Measurements from ENCODE around the gene ECI2.
"Not testable (repeated sequence)": the region's sequence is repeated elsewhere in the genome, so short reads cannot be mapped to it uniquely, and the experiment has no call there.

ECI2 gene

DNA sequence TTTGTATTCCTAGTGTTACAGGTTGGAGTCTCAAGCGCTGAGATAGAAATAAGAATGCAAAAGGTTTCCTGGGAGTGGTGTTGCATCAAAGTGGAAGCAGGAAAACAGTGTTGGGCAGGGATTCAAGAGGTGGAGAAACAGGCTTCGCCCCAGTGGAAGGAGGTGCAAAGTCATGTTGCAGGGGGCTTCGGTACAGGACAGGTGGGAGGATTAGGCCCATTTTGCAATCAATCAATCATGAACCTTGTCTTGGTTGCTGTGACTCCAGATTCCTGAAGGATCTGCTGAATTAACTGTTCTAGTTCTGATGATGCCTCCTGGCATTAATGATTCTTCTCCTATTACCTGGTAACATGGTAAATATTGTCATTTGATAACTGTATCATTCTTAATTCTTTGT lies 34.1 kb downstream of the ECI2 start:
- DNase-seq: no peak

DNA sequence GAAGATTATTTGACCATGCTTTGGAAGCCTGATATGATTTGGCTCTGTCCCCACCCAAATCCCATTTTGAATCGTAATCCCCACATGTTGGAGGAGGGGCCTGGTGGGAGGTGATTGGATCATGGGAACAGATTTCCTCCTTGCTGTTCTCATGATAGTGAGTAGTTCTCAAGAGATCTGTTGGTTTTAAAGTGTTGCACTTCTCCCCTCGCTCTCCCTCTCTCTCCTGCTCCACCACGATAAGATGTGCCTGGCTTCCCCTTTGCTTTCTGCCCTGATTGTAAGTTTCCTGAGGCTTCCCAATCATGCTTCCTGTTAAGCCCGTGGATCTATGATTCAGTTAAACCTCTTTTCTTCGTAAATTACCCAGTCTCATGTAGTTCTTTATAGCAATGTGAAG lies 34.7 kb downstream of the ECI2 start:
- DNase-seq: no peak

DNA sequence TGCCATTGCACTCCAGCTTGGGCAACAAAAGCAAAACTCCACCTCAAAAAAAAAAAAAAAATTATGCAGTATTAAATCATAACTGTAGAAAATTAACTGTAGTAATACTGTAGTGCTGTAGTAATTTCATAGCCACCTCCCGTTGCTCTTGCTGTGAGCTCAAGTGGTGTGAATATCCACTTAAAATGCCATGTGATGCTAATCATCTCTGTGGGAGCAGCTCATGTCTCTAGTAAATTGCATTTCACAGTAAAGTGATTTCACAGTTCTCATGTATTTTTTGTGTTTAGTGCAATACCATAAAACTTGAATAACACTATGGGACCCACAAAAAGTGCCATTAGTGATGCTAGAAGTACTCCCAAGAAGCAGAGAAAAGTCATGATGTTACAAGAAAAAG lies 42.1 kb downstream of the ECI2 start:
- DNase-seq: peak; percentile 18

DNA sequence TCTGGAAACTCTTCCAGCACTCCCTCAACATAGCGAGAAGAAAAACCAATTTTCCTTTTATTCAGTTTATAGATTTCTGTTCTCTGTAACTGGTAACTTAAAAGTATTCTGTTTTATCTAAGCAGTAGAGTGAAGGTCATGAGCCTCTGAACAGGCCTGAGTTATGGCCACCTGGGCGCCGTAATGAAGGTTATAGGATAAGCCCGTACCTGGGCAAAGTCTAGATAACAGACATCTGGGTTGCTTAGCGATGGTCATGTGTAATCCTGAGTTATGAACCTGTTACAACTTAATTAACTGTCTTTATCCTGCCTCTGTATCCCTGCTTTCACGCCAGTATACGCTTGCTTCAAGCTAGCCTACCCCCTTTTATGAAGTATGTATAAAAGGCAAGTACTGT lies 43.4 kb downstream of the ECI2 start:
- DNase-seq: no peak

DNA sequence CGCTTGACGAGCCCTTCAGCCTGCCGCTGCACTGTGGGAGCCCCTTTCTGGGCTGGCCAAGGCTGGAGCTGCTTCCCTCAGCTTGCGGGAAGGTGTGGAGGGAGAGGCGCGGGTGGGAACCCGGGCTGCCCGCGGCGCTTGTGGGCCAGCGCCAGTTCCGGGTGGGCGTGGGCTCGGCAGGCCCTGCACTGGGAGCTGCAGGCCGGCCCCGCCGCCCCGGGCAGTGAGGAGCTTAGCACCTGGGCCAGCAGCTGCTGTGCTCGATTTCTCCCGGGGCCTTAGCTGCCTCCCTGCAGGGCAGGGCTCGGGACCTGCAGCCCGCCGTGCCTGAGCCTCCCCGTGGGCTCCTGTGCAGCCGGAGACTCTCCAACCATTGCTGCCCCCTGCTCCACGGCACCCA lies 45.3 kb downstream of the ECI2 start:
- not testable (repeated sequence) for DNase-seq

DNA sequence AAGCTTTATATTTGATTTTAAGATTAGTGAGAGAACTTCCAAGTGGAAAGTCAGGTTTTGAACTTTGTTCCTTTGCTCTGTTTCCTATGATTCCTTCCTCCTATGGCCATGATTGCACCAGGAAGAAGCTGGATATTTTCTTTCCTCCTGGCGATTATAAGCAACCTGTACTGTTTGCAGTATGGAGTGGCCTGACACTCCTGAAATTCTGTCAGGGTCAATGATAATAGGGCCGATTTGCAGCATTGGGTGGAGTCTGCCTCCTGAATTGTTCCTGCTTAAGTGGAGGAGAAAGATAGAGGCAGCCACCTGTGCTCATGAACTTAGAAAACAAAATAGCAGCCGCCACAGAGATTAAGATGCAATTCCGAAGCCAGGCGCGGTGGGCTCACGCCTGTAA lies 46.7 kb downstream of the ECI2 start:
- no peak for DNase-seq

DNA sequence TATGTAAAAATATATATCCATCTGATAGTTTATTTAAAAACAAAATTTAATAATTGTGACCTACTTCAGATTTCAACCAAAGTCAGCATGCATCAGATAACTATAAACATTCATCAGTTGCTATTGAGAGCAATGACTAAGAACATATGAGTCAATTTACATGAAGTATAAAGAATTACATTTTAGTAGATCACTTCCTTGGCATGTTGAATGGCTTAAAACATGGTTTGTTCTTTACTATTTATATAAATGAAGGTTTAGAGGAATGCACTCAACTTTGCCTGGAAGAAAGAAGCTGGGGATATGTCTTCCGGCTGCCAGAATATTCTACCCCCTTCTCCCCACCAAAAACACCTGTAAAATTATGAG lies 50.1 kb downstream of the ECI2 start:
- no peak for DNase-seq

DNA sequence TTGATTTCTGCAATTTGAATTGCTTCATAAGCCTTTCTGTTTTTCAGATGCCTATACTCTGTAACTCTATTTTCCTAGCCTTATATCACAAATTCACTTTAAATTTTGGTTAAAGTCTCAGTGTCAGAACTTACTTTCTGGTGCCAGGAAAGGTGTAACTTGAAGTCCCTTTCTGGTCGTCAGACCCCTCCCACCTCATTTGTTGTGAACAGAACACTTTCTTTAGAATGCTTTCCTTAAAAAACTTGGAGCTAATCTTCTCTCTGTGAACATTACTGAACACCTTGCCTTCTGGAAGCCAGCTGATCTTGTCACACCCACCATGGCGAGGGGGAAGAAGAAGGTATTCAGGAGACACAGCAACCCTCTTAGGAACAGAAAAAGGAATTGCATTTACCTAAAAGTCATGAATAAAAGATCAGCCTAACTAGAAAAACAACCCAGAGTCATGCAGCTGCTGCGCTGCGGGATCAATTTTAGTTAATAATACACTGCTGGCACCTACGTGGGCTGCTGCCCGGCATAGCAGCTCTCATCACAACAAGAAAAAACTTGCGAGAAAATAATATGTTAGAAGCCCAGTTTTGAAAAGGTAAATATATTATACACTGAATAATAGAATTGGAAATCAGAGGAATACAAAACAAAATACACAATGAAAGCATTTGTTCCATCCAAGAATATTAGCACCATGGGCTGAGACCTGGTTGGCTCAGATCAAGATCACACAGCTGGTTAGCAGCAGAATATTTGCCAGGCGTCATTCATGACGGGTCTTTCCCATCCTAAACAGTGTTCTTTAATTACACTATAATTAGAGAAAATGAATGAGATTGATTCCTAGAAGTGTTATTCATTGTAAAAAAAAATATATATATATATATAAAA lies 50.7 kb downstream of the ECI2 start:
- peak; percentile 81 for DNase-seq

DNA sequence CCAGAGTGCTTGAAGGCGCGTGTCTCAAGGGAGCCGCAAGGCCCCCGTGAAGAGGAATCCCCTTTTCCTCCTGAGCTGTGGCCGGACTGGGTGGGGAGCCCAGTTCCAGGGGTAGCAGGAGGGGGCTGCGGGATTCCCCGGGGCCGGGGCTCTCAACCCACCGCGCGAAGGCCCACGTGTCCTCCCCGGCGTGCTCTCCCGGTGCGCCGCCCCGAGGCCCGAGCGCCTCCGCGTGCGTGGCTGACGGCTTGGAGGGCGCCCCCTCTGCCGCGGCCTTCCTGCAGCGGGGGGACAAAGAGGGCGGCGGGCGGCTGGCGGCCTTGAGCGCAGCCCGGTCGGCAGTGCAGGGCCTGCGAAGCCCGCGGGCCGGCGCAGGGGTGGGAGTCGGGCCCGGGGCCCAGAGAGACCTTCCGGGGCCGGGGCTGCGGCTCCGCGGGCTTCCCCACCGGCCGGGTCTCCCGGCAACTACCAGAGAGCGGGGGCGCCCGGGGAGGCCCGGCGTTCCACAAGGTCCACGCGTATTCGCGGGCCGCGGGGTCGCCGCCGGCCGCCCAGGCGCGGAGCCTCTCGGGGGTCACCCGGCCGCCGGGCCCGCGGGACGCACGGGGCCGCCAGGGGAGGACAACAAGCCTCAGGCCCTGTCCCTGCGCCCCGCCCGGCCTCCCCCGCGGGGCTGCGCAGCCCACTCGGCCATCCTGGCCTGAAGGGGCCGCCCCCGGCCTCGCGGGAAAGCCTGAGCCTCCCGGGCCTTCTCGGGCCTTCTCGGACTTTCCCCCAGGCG lies 56.5 kb downstream of the ECI2 start, which contains the start of gene FAM217A:
FAM217A (minus strand) TSS at position 447 of the 781 bp plus-strand sequence. CDS start 1,723 bp downstream, outside the sequence.
- DNase-seq: no peak

DNA sequence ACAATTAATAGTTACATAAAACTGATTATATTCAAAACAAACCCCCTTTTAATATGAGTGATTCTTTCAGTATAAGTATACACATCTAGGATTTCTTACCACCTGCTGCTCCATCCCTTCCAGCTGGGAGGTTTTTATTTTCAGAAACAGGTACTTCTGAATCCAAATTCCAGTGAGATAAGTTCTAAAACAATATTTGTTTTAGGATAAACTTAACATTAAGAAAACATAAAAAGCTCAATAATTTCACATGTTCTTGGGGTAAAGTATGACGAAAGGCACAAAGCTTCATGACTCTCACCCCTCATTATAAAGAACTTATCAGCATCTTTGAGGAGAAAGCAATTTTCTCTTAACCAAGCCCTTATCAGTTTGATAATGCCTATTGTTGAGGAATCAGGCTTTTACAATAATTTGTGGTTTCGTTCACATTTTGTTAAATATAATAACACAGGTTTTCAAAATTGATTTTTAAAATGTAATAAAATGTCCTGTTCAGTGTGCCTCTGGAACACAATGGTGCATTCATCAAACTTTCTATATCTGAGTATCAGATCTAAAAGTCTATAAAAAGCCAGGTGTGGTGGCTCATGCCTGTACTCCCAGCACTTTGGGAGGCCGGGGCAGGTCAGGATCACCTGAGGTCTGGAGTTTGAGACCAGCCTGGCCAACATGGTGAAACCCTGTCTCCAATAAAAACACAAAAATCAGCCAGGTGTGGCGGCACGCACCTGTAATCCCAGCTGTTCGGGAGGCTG lies 60.7 kb downstream of the ECI2 start:
- DNase-seq: peak; percentile 32

DNA sequence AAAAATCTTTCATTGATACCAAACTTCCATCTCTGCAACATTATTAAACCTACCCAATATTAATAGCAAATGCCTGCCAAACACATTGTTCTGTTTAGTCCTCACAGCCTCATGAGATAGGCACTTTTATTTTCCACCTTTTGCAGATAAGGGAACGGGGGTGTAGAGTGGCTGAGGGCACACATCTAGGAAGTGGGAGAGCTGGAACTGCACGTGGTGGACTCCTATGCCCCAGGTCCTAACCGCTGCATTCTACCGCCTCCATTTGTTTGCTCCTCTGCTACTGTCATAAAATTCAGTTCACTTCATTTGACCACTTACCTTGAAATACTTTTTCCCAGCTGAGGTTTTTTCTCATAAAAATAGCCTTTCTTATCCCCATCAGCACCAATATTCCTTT lies 64.0 kb downstream of the ECI2 start:
- DNase-seq: no peak

DNA sequence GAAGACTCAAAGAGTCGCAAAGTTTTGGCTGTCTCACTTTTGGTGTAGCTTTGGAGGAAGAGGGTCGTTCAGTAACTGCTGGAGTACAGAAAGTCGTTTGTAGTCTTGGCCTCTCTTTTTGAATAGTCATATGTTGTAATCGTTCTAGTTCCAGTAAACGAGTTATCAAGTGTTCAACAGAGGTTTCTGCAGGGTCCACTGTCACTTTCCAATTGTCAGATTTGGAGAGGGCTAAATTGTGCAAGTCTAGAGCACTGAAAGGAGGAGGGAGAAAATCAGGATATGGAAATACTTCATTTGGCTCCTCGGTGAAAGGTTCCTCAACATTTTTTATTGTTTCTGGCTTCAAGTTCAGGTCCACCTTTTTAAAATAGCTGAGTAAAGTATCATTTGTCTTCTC lies 66.2 kb downstream of the ECI2 start:
- no peak for DNase-seq

DNA sequence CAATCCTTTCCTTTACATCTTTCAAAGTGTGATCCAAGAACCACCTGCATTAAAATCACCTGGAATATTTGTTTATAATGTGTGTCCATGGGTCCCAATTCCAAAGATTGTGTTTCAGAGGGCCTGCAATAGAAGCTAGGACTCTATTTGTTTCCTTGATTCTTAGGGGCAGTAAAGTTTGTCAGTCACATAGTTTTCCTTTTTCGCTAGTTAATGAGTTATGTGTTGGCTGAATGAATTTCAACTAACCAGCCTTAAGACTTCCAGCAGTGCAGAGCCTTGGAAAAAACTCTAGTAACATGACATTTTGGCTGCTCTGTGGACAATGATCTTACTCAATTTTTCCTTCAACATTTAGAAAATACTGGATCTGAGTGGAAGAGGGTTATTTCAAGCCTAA lies 67.7 kb downstream of the ECI2 start:
- no peak for DNase-seq

DNA sequence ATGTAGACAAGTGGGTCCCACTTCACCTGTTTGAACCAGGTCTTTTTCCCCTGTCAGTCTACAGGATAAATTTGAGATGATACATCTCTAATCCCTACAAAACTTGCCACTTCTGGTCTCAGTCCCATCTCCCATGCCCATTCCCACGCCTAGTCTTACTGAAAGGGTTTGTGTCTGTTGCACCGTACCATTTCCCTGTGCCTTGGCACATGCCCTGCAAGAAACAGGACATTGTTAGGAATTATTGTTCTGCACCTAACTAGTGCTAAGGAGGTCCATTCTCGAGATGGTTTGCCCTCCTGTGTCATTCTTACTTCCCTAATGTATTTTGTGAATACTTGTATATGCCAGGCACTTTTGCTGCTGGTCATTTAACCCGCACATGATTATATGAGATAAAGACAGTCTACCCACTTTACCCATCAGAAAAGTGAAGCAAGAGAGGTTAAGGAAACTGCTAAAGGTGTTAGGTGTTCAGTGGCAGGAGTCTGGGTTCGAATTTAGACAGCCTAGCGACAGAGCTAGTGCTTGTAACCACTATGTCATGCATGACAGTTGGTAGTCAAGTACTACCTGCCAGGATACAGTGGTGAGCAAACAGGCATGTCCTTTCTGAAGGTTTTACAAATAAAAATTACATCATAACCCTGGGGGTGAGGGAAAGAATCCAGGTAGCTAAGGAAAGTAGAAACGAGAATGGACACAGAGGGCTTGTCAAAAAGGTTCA lies 69.2 kb downstream of the ECI2 start:
- no peak for DNase-seq

Data from NCI-H146 (cell line).